Colonic mucosa (tissue), 4 donors: Measurements from ENCODE around the gene MASTL. TPM values are rescaled to one million over a fixed set of nuclear protein-coding genes. Genes with fewer than 3 reads are reported as not detected.

Experiments used
- DNase-seq: peaks from one replicate; pipeline ENCODE4 v3.0.0-alpha.2; 2020
- H3K27ac ChIP-seq: fragments of 200-600 bp; one replicate; pipeline ENCODE4 v1.8.0; 2021
- H3K27me3 ChIP-seq: fragments of 200-600 bp; one replicate; pipeline ENCODE4 v1.8.0; 2021
- H3K36me3 ChIP-seq: fragments of 200-600 bp; one replicate; pipeline ENCODE4 v1.8.0; 2021
- H3K4me1 ChIP-seq: fragments of 200-600 bp; one replicate; pipeline ENCODE4 v1.8.0; 2021; ENCODE audit warnings: mild to moderate bottlenecking
- H3K4me3 ChIP-seq: fragments of 200-600 bp; one replicate; pipeline ENCODE4 v1.8.0; 2021
- H3K9ac ChIP-seq, 2 donors: one replicate each; pipeline ENCODE4 v1.7.0; 2013; ENCODE audit warnings: control low read depth in 2 of 2, low read depth in 2 of 2, low read length in 2 of 2
- H3K9me3 ChIP-seq: fragments of 200-600 bp; one replicate; pipeline ENCODE4 v1.8.0; 2021
- intact Hi-C: fragments of 100-400 bp; cut with DNase I; formaldehyde crosslinking; loops from one replicate; pipeline ENCODE4 v1.14.1; 2022
- total RNA-seq, 2 donors: library from RNA; stranded (reverse); fragmentation: NEBNext Ultra II Directional in 1 of 2; extraction: Animal tissue kit (Norgen Biotek cat#: 25700) in 1 of 2; gene quantifications; one replicate each; pipeline ENCODE4 v1.2.1, GENCODE V29; 2021
- TF ChIP-seq, protein P1 (sequence below): fragments of 200-600 bp; IDR thresholded peaks from one replicate; pipeline ENCODE4 v1.8.0; 2022; ENCODE audit warnings: antibody characterized with exemption, mild to moderate bottlenecking
- donor health status: healthy.
- donor health status: DM: no; HTN: no; CAD: no.
- donor health status: DM: no; HTN: no; CAD: no.

The MASTL gene
- total RNA-seq, 2 donors from 2014 or later: 6.4 to 9.1 TPM

- DNase-seq: no peak
- no peaks in the 10 kb centered on the region for H3K9me3 ChIP-seq
- H3K27me3 ChIP-seq: no peaks in the 10 kb centered on the region
- no peak overlapping the region for H3K4me3 ChIP-seq
- TF ChIP-seq, protein P1, sequence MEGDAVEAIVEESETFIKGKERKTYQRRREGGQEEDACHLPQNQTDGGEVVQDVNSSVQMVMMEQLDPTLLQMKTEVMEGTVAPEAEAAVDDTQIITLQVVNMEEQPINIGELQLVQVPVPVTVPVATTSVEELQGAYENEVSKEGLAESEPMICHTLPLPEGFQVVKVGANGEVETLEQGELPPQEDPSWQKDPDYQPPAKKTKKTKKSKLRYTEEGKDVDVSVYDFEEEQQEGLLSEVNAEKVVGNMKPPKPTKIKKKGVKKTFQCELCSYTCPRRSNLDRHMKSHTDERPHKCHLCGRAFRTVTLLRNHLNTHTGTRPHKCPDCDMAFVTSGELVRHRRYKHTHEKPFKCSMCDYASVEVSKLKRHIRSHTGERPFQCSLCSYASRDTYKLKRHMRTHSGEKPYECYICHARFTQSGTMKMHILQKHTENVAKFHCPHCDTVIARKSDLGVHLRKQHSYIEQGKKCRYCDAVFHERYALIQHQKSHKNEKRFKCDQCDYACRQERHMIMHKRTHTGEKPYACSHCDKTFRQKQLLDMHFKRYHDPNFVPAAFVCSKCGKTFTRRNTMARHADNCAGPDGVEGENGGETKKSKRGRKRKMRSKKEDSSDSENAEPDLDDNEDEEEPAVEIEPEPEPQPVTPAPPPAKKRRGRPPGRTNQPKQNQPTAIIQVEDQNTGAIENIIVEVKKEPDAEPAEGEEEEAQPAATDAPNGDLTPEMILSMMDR: no peak
- peaks cover 2% of the 10 kb centered on the region for H3K4me1 ChIP-seq
- H3K9ac ChIP-seq: no peak overlapping the region
- no peaks in the 10 kb centered on the region for H3K36me3 ChIP-seq
- no peak overlapping the region for H3K27ac ChIP-seq
- intact Hi-C loops: no loop called here
Measured at GRCh38 chr10:27157150-27157549, 2.0 kb downstream of the MASTL start.

DNA sequence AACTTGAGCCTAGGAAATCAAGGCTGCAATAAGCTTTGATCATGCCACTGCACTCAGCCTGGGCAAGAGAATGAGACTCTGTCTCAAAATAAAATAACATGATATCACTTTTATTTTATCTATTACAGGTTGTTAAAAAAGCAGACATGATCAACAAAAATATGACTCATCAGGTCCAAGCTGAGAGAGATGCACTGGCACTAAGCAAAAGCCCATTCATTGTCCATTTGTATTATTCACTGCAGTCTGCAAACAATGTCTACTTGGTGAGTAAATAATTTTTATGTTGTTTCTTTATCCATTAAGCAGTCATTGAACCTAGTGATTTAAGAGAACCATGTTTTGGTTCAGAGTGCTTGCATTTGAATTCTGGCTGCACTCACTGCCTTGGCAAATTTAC, 3.3 kb downstream of the MASTL start:
- H3K36me3 ChIP-seq: no peaks in the 10 kb centered on the region
- H3K9ac ChIP-seq: no peak overlapping the region
- H3K9me3 ChIP-seq: no peaks in the 10 kb centered on the region
- no peak overlapping the region for H3K27ac ChIP-seq
- H3K27me3 ChIP-seq: no peaks in the 10 kb centered on the region
- H3K4me3 ChIP-seq: no peak overlapping the region
- TF ChIP-seq, protein P1: no peak
- no peak for DNase-seq
- intact Hi-C loops: no loop called here
- no peaks in the 10 kb centered on the region for H3K4me1 ChIP-seq

GRCh38 chr10:27169849-27170248, 14.7 kb downstream of the MASTL start:
- Histone ChIP-seq H3K4me1 (no peaks in the 10 kb centered on the region), H3K9me3 (no peaks in the 10 kb centered on the region), H3K9ac (no peak overlapping the region), H3K27me3 (no peaks in the 10 kb centered on the region), H3K4me3 (no peak overlapping the region), H3K36me3 (peaks cover 5% of the 10 kb centered on the region), H3K27ac (no peak overlapping the region)
- DNase-seq: no peak
- intact Hi-C loops: no loop called here
- TF ChIP-seq, protein P1: no peak

GRCh38 chr10:27188259-27188658, 33.1 kb downstream of the MASTL start:
- H3K36me3 ChIP-seq: no peaks in the 10 kb centered on the region
- TF ChIP-seq, protein P1: no peak
- H3K27ac ChIP-seq: no peak overlapping the region
- no peak overlapping the region for H3K4me3 ChIP-seq
- H3K9ac ChIP-seq: no peak overlapping the region
- no peaks in the 10 kb centered on the region for H3K9me3 ChIP-seq
- no peak for DNase-seq
- intact Hi-C loops: no loop called here
- no peaks in the 10 kb centered on the region for H3K4me1 ChIP-seq
- no peaks in the 10 kb centered on the region for H3K27me3 ChIP-seq

- Histone ChIP-seq H3K27me3 (no peaks in the 10 kb centered on the region), H3K4me3 (no peak overlapping the region), H3K36me3 (no peaks in the 10 kb centered on the region), H3K4me1 (no peaks in the 10 kb centered on the region), H3K27ac (no peak overlapping the region), H3K9ac (no peak overlapping the region), H3K9me3 (no peaks in the 10 kb centered on the region)
- DNase-seq: no peak
- intact Hi-C loops: no loop called here
- TF ChIP-seq, protein P1: no peak
Measured at GRCh38 chr10:27188897-27189296, 33.7 kb downstream of the MASTL start.

GRCh38 chr10:27190508-27190907, 35.4 kb downstream of the MASTL start:
- Histone ChIP-seq H3K9me3 (no peaks in the 10 kb centered on the region), H3K4me1 (no peaks in the 10 kb centered on the region), H3K4me3 (no peak overlapping the region), H3K36me3 (no peaks in the 10 kb centered on the region), H3K9ac (no peak overlapping the region), H3K27ac (no peak overlapping the region), H3K27me3 (no peaks in the 10 kb centered on the region)
- TF ChIP-seq, protein P1: no peak
- intact Hi-C loops: loop anchor here (2.0 kb wide), 1 partner anchor 64 kb away; no protein-coding TSS in a partner anchor
- no peak for DNase-seq
